Activated T-cell treated with anti-CD3 and anti-CD28 coated beads, Interleukin-2, amount 50 U/mL, for 1 hour (primary cell): ENCODE results near the gene PTTG1IP.

Experiments
- DNase-seq: peaks from one replicate; pipeline ENCODE4 v3.0.0-alpha.2; 2020

PTTG1IP gene

DNA sequence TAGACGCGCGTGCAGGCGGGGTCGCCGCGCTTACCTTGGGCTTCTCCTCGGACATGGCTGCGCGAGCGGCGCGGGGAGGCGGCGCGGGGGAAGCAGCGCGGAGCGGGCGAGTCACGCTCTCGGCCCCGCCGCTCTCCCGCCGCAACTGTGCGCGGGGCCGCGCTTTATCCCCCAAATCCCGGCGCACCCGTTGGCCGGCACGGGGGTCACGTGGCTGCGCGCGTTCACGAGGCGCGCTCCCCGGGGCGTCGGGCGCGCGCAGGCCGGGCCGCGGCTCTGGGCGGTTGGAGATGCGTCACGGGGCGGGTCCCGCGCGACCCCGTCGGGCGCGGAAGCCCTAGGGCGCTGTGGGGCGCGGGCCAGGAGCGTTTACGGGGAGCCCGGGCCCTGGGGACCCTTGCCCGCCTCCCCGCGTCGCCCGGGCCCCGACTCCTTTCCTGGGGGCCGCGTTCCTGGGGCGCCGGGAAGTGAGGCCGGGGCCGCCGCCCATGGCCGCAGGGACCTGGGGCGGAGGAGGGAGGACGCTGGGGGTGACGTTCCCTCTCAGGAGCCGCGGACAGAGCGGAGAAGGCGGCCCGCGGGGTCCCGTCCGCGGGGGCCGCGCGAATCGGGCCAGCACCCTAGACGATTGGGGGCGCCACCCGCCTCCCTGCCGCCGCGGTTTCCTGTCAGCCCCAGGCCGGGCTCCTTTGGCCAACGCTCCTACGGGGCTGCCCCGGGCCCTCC is 55.4 kb downstream of the PTTG1IP start, which contains the start of gene SUMO3:
SUMO3 (minus strand) TSS at position 149 of the 726 bp plus-strand sequence; CDS start at position 55, 94 bp downstream.
- DNase-seq = peak; percentile 94

DNA sequence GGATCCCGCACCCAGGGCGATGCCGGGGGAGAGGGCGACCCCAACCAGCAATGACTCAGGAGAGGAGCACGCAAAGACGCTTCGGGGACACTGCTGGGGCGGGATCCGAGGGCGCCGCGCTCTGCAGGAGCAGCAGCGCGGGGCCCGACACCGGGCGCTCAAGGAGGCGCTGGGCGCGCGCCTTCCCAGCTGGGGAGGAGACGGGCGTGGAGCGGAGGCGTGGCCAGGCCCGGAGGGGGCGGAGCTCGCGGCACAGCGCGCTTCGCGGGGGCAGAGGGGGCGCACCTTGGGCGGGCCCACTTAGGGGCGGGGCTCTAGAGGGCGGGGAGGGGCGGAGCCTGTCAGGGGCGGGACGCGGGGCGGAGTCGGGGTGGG is 56.0 kb downstream of the PTTG1IP start:
- DNase-seq = peak; percentile 96

DNA sequence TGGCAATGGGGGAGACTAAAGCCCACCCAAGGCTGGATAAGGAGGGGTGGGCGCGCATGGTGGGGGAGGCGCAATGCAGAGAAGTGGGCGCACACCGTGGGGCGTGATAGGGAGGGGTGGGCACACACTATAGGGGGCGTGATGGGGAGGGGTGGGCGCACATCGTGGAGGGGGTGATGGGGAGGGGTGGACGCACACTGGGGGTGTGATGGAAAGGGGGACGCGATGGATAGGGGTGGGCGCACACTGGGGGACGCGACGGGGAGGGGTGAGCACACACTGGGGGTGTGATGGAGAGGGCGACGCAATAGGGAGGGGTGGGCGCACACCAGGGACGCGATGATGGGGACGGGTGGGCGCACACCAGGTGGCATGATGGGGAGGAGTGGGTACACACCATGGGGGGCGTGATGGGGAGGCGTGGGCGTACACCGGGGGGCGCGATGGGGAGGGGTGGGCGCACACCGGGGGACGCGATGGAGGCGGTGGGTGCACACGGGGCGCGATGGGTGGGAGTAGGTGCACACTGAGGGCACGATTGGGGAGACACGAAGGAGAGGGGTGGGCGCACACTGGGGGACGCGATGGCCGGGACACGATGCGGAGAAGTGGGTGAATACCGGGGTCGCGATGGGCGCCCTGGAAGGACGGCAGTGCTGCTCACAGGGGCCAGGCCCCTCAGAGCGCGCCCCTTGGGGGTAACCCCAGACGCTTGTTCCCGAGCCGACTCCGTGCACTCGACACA is 56.6 kb downstream of the PTTG1IP start:
- no peak for DNase-seq

DNA sequence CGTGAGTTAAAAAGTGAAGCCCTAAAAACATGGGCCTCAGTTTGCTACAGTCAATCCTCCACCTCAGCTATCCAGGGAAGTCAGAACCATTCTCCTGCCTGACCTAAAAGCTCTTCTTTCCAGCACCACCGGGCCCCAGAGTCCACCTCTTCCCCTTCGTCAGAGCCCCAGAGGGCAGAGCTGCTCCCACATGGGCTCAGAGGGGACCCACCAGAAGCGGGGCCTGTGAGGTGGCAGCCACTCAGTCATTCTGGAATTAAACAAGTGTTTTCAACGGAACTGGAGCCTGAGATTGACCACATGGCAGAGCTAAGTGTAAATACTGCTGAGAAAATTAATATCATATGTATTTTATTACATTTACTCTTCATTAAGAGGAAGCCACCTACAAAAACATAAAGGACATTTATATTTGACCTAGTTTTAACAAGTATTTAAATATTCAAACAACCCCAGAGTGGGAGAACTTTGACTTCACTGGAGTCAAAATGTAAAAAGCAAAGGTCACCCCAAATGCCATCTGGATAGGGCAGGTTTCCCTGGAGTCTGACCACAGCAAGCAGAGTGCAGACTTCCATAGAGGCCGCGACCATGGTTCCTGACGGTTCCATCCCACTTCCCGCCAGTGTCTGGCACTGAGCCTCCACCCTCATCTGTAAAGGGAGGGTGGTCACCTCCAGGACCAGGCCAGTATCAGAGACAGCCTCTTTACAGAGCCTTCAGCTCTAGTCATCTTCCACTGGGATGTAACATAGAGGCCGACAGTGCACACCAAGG is 57.5 kb downstream of the PTTG1IP start:
- no peak for DNase-seq

DNA sequence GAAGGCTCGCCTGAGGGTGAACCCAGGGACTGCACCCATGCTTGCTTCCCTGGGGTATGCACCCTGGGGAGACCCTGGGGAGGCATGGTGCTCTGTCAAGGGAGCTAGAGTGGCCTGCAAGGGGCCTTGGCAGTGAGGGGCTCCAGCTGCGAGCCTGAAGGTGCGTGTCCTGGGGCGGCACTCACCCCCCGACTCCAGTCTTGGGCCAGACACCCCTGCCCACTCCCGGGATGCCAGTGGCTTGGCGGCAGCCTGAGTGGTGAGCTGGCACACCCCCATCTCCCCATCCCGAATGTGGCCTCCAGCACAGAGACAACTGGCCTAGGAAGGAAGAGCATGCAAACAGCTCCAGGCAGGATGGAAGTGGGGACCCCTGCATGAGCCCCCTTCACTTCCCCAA is 58.3 kb downstream of the PTTG1IP start:
- no peak for DNase-seq

DNA sequence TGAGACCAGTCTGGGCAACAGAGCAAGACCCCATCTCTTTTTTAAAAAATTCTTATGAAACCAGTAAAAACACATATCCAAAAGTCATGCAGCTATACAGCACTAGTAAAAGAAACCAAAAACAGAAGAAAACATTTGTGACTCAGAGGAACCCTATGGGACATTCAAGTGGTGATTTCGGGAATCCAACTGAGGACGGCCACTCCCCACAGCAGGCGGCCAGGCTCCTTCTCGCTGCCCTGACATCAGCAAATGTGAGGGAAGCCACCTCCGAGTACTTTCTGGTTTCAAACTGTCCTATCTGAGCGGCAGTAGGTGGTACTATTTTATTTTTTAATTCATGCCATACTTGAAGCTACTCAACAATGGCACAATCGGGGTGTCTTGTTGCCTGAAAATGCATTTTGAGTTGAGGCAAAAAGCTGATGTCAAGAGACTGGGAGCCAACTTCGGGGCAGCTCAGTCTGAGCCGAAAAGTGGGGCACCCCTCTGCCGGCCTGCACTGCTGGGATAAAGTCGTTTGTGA is 58.9 kb downstream of the PTTG1IP start:
- no peak for DNase-seq

DNA sequence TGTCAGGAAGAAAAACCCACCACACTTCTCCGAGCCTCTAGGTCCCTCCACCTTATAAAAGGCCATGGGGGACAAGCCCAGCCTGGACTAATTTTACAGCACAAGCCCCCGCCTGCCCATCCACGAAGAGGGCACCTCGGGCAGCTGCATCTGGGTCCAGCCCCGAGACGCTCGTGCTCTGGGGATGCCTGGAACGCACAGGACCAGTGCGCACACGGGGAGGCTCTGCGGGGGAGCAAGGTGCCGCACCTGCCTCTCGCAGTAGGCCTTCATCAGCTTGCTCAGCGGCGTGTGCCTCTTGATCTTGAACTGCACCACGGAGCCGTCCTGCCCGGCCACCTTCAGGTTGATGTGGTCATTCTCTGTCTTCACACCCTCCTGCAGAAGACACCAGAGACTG is 59.8 kb downstream of the PTTG1IP start:
- DNase-seq = no peak

DNA sequence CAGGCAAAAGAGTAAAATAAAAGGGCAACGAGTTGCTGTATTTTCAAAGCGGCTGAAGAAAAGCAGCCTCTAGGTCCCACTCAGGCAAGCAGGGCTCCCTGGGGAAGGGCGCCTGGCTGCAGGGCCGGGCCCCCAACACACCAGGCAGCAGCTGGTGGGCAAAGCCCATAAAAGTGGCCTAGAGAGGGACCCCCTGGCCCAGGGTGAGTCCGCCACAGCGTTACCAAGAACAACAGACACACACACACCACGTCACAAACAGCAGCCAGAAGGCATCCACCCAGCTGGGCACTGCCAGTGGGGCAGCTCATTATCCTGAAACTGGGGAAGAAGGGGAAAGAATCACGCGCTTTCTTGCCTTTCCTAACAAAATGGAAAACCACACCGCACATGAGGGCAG is 60.3 kb downstream of the PTTG1IP start:
- no peak for DNase-seq

DNA sequence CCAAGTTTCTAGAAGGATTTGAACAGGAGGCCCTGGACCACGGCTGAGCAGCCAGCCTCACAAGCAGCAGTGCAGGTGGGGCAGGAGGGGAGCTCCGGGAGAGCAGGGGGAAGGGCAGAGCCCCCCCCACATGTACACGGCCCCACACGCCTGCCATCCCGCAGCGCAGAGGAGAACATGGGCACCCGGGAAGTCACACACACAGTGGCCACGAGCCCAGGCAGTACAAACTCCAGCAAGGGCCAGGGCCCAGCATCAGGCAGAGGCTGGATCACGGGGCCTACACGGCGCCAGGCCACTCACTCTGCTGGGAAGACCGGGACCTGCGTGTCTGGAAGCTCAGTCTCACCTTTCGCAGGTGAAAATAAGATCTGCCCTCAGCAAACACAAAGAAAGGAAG is 60.9 kb downstream of the PTTG1IP start:
- no peak for DNase-seq

DNA sequence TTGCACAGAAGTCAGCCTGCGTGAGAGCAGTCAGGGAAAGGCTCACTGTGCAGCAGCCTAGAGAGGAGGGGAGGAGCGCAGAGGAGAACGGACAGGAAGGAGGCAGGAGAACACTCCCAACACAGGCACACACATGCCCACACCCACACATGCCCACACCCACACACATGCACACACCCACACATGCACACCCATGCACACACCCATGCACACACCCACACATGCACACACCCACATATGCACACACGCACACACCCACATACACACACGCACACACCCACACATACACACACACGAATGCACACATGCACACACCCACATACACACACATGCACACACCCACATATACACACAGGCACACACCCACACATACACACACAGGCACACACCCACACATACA is 62.7 kb downstream of the PTTG1IP start:
- no peak for DNase-seq

DNA sequence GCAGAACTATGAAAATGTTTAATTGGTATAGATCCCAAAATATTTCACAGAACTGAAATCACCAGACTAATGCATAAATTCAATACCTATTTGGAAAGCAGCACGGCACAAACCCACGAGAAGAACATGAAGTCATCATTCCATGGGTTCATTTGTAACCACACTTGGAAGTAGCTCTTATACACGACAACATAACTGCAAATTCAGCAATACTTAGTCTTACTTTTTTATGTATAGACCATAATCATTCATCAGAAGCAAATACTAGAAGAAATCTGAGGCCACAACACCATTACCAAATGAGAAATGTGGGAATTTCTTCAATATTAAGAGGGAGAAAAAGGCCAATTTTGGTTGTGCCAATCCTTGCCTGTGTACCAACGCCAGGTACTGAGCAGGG is 67.6 kb downstream of the PTTG1IP start:
- no peak for DNase-seq

DNA sequence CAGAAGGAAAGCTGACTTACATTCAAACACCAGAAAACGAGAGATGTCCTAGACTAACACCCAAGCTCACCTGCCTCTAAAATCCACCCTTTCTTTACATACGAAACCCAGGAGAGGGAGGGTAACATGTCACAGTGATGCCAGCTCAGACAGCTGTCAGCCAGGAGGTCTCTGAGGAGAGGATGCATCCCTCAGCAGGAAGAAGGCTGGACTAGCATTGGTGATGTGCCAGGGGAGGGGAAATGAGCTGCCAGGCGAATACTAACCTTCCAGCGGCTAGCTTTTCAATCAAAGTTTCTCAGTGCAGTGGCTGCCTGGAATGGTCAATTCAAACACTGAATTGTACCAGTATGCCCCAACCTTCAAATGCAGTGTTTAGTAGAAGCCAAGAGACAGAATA is 68.3 kb downstream of the PTTG1IP start:
- no peak for DNase-seq

DNA sequence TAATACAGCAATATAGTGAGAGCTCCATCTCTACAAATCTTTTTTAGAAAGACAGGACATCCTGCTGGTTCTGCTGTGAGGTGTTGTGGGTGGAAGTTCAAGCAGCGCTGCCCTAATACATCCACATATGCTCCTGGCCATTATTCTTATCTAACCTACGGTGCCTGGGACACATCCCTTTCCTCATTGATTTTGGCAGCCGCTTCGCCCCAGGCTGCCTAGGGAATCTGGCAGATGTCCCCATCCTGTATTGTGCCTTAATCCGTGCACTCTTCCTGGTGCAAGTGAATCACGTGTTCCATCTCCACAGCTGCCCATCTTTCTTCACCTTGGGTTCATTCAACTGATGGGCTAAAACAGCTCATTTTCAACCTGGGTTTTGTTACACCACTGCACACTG is 68.7 kb downstream of the PTTG1IP start:
- no peak for DNase-seq

DNA sequence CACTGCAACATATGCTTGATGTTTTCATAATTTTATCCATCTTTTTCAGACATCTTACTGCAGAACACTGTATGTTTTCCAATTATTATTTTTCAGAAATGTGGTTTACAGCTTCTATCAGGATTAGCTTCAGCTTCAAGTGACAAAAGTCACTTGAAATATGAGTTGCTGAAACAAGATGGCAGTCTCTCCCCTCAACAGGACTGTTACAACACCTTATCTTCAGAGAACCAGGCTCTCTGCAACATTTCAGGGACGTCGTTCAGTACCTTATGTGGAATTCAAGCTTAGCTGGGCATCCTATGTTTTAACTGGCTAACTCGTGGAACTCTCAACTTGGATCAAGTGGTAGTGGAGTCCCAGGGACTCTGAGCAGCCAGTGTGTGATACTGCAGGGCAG is 69.8 kb downstream of the PTTG1IP start:
- DNase-seq = no peak

DNA sequence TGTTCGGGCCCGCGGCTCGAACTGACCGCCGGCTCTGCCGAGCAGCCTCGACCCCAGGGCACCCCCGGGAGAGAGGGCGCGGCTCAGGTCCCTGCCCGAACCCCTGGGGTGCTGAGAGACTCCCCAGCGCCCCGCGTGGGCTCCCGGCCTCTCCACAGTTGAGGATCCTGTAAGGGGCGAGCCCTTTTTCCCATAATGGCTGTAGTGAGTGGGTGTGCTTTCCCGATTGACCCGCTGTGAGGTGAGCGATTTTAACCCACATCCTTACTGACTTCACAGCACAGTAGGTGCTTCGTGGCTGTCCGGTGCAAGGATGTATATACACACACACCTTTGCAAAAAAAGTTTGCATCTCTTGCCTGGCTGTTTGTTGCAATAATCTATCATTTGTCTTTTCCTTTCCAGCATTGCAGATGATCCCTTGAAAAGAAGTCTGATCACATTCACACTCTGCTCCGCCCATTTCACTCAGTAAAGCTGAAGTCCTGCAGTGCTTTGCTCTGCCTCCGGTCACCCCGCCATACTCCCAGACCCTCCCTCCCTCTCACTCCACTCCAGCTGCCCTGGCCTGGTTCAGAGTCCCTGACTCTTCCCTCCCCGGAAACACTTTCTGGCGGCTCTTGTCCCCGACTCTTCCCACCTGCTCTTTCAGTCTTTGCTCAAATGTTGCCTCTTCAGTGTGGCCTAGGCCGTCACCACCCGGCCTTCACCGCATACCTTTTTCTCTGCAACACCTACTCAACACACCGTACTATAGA is 70.9 kb downstream of the PTTG1IP start:
- DNase-seq = no peak

DNA sequence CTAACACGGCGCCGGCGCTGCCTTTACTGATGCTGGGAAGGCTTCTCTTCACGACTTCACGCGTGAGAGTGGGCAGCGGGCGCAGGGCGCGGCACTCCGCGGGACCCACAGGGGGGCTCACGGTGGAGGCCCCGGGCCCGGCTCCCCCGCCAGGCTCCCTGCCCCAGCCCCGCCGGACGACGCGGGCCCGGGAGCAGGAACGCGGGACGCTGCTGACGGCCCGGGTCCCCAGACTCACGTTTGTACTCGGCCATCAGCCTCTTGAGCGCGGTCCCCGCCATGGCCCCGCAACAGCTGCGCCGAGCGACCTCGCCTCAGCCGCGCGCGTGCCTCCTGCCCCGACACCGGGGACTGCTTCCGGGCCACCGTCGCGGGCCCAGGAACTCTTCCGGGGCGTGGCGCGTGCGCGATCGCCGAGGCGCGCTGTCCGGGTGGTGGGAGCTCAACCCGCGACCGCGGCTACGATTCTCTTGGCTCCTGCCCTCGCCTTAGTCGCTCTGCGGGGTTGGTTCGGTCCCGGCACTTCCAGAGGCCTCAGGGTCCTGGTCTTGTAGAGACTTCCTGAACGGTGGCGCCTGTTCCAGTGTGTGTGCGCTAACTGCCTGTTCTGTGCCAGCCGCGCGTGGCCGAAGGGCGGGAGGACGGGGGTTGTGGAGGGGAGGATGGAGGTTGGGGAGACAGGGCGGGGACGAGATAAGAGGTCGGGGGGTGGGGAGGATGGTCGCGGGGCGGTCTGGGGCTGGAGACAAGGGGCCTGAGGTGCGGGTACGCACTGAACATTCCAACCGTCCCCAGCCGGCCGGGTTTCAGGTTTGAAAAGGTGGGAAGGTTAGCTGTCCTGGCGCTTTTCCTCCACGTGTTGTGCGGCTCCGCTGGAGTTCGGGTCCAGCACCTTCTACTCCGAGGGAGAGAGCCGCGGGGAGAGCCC is 71.8 kb downstream of the PTTG1IP start, which contains the start of gene UBE2G2:
UBE2G2 (minus strand) TSS at position 353 of the 928 bp plus-strand sequence; CDS start at position 281, 72 bp downstream.
- peak; percentile 90 for DNase-seq

DNA sequence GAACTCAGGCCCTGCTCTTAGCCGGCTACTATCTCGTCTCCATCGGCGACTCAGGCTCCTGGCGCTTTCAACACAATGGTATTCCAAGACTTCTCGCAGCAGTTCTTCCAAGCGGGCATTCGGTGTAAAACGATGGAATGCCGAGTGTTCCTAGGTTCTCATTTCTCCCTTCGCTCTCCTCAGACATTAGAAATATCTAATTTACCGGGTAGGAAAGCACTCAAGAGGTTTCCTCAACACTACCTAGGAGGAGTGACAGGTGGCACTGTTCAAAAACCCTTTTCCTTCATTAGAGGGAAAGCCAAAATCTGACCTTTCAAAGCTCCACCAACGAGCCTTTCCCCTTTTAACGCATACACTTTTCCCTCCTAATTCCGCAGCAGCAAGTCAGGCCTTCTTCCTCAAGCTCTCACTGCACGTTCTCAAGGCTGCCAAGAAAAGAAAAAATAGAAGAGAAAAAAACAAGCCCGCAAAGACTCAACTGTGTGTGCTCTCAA is 72.5 kb downstream of the PTTG1IP start:
- DNase-seq = no peak

DNA sequence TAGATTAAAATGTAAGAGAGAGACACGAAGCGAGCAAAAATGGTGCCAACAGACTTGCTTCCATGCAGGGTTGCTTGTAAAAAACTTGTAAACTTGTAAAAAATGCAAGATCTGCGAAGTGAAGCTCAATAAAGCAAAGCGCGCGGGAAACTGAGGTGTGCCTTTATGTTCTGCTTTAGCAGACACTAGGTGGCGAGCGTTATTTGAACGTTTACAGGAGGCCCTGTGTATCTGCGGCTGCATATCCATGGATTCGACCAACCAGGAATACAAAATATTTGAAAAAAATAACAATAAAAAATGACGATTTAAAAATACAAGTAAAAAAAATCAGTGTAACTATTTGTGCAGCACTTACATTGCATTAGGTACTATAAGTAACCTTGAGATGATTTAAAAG is 73.4 kb downstream of the PTTG1IP start:
- no peak for DNase-seq

DNA sequence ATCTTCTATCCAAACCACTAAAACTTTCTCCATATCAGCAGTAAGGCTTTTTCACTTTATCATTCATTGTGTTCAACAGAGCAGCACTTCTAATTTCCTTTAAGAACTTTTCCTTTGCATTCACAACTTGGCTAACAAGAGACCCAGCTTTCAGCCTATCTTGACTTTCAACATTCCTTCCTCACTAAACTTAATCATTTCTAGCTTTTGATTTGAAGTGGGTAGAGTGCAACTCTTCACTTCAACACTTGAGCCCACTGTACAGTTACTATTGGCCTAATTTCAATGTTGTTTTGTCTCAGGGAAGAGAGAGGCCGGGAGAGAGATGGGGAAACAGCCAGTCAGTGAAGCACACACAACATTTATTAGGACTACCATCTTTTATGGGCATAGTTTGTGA is 73.8 kb downstream of the PTTG1IP start:
- DNase-seq = no peak
